GM19324 (cell line): Measurements from ENCODE around the gene GAGE10.
"Not testable (repeated sequence)": the region's sequence is repeated elsewhere in the genome, so short reads cannot be mapped to it uniquely, and the experiment has no call there.

ENCODE experiments used
- ATAC-seq: cut with Tn5 transposase; IDR thresholded peaks from one replicate; pipeline ENCODE4 v1.9.1; 2021; ENCODE audit warnings: mild to moderate bottlenecking, moderate library complexity; ENCODE audit not compliant: unreplicated experiment, low FRiP score

GAGE10 gene

GRCh38 chrX:49316085-49316484 lies 12.6 kb downstream of the GAGE10 start:
- ATAC-seq: no peak

DNA sequence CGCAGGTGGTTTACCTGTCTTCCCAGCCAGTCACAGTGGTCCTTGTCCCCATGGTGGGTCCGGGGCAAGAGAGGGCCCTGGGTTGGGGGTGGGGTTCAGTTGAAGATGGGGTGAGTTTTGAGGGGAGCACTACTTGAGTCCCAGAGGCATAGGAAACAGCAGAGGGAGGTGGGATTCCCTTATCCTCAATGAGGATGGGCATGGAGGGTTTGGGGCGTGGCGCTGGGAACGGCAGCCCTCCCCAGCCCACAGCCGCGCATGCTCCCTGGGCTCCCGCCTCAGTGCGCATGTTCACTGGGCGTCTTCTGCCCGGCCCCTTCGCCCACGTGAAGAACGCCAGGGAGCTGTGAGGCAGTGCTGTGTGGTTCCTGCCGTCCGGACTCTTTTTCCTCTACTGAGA lies 18.3 kb downstream of the GAGE10 start, which contains the start of gene GAGE12J:
TSS of gene GAGE12J (plus strand) at position 301 of the 400 bp plus-strand sequence. CDS start 1,157 bp downstream, outside the sequence.
- ATAC-seq: not testable (repeated sequence)

DNA sequence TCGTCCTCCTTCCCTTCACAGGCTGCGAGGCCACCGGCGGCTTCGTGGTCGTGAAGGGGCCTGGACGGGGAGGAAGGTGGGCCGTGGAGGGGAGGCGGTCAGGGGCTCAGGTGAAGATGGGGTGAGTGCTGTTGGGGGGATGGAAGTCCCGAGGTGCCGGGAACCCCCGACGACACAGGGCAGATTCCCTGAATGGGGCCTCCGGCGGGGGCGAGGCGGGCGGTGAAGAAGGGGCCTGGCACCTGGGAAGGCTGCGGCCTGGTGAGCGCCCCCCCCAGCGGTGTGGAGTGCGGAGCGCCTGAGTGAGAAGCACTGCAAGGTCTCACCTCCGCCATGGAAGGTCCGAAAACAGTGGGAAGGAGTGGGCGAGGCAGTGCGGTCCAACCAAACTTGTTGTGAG lies 18.8 kb downstream of the GAGE10 start:
- not testable (repeated sequence) for ATAC-seq

DNA sequence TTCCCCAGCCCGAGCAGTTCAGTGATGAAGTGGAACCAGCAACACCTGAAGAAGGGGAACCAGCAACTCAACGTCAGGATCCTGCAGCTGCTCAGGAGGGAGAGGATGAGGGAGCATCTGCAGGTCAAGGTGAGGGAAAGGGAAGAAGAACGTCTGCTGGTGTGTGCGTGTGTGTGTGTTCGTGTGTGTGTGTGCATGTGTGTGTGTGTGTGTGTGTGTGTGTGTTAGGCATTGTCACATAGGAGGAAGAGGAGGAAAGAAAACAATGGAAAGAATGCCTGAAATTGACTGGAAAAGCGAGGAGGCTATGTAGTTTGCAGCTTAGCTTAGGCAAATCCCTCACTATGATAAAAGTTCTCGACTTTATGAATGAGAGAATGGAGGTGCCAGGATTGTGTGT lies 20.3 kb downstream of the GAGE10 start:
- ATAC-seq: not testable (repeated sequence)

- not testable (repeated sequence) for ATAC-seq
These were observed 27.0 kb downstream of the GAGE10 start for GRCh38 chrX:49330421-49330820.

DNA sequence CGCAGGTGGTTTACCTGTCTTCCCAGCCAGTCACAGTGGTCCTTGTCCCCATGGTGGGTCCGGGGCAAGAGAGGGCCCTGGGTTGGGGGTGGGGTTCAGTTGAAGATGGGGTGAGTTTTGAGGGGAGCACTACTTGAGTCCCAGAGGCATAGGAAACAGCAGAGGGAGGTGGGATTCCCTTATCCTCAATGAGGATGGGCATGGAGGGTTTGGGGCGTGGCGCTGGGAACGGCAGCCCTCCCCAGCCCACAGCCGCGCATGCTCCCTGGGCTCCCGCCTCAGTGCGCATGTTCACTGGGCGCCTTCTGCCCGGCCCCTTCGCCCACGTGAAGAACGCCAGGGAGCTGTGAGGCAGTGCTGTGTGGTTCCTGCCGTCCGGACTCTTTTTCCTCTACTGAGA lies 27.8 kb downstream of the GAGE10 start, which contains the start of gene GAGE13:
TSS of gene GAGE13 (plus strand) at position 301 of the 400 bp plus-strand sequence. CDS start 1,156 bp downstream, outside the sequence.
- not testable (repeated sequence) for ATAC-seq

DNA sequence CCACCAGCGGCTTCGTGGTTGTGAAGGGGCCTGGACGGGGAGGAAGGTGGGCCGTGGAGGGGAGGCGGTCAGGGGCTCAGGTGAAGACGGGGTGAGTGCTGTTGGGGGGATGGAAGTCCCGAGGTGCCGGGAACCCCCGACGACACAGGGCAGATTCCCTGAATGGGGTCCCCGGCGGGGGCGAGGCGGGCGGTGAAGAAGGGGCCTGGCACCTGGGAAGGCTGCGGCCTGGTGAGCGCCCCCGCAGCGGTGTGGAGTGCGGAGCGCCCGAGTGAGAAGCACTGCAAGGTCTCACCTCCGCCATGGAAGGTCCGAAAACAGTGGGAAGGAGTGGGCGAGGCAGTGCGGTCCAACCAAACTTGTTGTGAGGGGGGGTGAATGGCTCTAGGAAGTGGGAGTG lies 28.4 kb downstream of the GAGE10 start:
- ATAC-seq: not testable (repeated sequence)

DNA sequence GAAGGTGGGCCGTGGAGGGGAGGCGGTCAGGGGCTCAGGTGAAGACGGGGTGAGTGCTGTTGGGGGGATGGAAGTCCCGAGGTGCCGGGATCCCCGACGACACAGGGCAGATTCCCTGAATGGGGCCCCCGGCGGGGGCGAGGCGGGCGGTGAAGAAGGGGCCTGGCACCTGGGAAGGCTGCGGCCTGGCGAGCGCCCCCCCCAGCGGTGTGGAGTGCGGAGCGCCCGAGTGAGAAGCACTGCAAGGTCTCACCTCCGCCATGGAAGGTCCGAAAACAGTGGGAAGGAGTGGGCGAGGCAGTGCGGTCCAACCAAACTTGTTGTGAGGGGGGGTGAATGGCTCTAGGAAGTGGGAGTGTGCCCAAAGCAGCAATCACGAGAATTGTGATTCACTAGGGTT lies 38.0 kb downstream of the GAGE10 start:
- not testable (repeated sequence) for ATAC-seq

- not testable (repeated sequence) for ATAC-seq
These were observed 41.2 kb downstream of the GAGE10 start for GRCh38 chrX:49344496-49345175.

GRCh38 chrX:49345402-49345801 lies 42.0 kb downstream of the GAGE10 start:
- not testable (repeated sequence) for ATAC-seq

DNA sequence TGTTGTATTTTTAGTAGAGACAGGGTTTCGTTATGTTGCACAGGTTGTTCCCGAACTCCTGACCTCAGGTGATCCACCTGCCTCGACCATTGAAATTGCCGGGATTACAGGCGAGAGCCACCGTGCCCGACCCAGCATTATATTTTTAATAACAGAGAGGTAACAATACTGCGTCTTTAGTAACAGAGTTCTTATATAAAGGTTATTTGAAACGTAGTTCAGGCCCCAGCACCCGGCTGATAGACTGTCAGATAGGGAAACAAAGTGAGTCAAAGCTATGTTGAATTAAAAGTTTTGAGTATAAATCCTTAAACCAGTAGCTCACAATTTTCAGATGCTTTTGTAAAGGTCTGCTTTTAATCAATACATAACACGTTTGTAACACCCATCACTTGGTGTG lies 42.7 kb downstream of the GAGE10 start:
- ATAC-seq: not testable (repeated sequence)
